ENCODE data around the gene ZNF625. TPM values are rescaled to one million over a fixed set of nuclear protein-coding genes. Genes with fewer than 3 reads are reported as not detected.

The ZNF625 gene
- total RNA-seq, 2 experiments from 2014 or later: 2.5 to 3.4 TPM

GRCh38 chr19:12162882-12163806 is 6.6 kb upstream of the ZNF625 start, which contains the start of gene ZNF136:
Gene ZNF136 (plus strand): TSS chr19:12163096. CDS start chr19:12163204, 108 bp downstream.
- peaks cover 40% of the 10 kb centered on the region for H3K4me1 Mint-ChIP-seq (ENCODE audit: low read depth)
- H3K27ac Mint-ChIP-seq: peak within 1 kb of the TSS; percentile 94
- ChIA-PET CTCF (interaction anchor here (0.7 to 2.6 kb wide), 9 partner anchors 19 to 440 kb away, joined by 3 to 14 read pairs (median 4); partner anchors contain the start of genes ZNF20 and ZNF442), POLR2A (interaction anchor here (0.6 to 2.8 kb wide), 7 partner anchors 13 to 388 kb away, joined by 3 to 11 read pairs (median 3); partner anchors contain the start of genes ZNF563, ZNF564 and ZNF700)
- peak; percentile 97 for DNase-seq
- intact Hi-C loops (cut with micrococcal nuclease): loop anchor here (2.0 kb wide), 2 partner anchors 126 to 170 kb away; partner anchors contain the start of gene ZNF563
- H3K36me3 Mint-ChIP-seq: peaks cover 5% of the 10 kb centered on the region
- peak within 1 kb of the TSS; percentile 92 for H3K4me3 Mint-ChIP-seq
- no peaks in the 10 kb centered on the region for H3K9me3 Mint-ChIP-seq
- no peaks in the 10 kb centered on the region for H3K27me3 Mint-ChIP-seq

- peak overlapping the region; percentile 94 for H3K27ac Mint-ChIP-seq
- H3K27me3 Mint-ChIP-seq: no peaks in the 10 kb centered on the region
- intact Hi-C loops (cut with micrococcal nuclease): loop anchor here (2.0 kb wide), 2 partner anchors 126 to 170 kb away; partner anchors contain the start of gene ZNF563
- peaks cover 5% of the 10 kb centered on the region for H3K36me3 Mint-ChIP-seq
- no peaks in the 10 kb centered on the region for H3K9me3 Mint-ChIP-seq
- DNase-seq: no peak
- H3K4me3 Mint-ChIP-seq: peak overlapping the region; percentile 92
- ChIA-PET CTCF (interaction anchor here (0.7 to 2.6 kb wide), 10 partner anchors 19 to 441 kb away, joined by 3 to 14 read pairs (median 4); partner anchors contain the start of genes ZNF20 and ZNF442), POLR2A (interaction anchor here (0.6 to 2.8 kb wide), 6 partner anchors 13 to 238 kb away, joined by 3 to 11 read pairs (median 4); partner anchors contain the start of genes ZNF563 and ZNF700)
- peaks cover 37% of the 10 kb centered on the region for H3K4me1 Mint-ChIP-seq (ENCODE audit: low read depth)
Measured at GRCh38 chr19:12162513-12162881, 6.0 kb upstream of the ZNF625 start.

- Mint-ChIP-seq H3K4me1 (ENCODE audit: low read depth) (peaks cover 21% of the 10 kb centered on the region), H3K36me3 (peaks cover 3% of the 10 kb centered on the region), H3K27me3 (peaks cover 3% of the 10 kb centered on the region), H3K27ac (no peak overlapping the region), H3K4me3 (no peak overlapping the region), H3K9me3 (no peaks in the 10 kb centered on the region)
- ChIA-PET CTCF (interaction anchor here (2.5 kb wide), 1 partner anchor 100 kb away, joined by 10 read pairs; no protein-coding TSS in a partner anchor), POLR2A (interaction anchor here (0.7 kb wide), 2 partner anchors 461 to 731 kb away, joined by 3 to 4 read pairs; partner anchors contain the start of gene GCDH)
- no peak for DNase-seq
- intact Hi-C loops (cut with micrococcal nuclease): no loop called here
Measured at GRCh38 chr19:12159773-12160414, 3.4 kb upstream of the ZNF625 start.

- POLR2A ChIA-PET: interaction anchor here (1.3 kb wide), 1 partner anchor 176 kb away, joined by 3 read pairs; no protein-coding TSS in a partner anchor
- H3K4me1 Mint-ChIP-seq (ENCODE audit: low read depth): peaks cover 4% of the 10 kb centered on the region
Measured at GRCh38 chr19:12155324-12155860, 1.1 kb downstream of the ZNF625 start.

GRCh38 chr19:12145348-12145747 is 11.2 kb downstream of the ZNF625 start:
- Mint-ChIP-seq H3K9me3 (peaks cover 17% of the 10 kb centered on the region), H3K27ac (no peak overlapping the region), H3K27me3 (no peaks in the 10 kb centered on the region), H3K36me3 (peaks cover 26% of the 10 kb centered on the region), H3K4me1 (ENCODE audit: low read depth) (peaks cover 10% of the 10 kb centered on the region), H3K4me3 (no peak overlapping the region)
- ChIA-PET CTCF (interaction anchor here (2.4 to 4.0 kb wide), 2 partner anchors 54 to 86 kb away, joined by 13 to 28 read pairs; no protein-coding TSS in a partner anchor), POLR2A (no interaction called here)
- intact Hi-C loops (cut with micrococcal nuclease): no loop called here
- DNase-seq: no peak

More at GRCh38 chr19:12155324-12155860, 1.1 kb downstream of the ZNF625 start:
- intact Hi-C loops (cut with micrococcal nuclease): no loop called here
- no peak for DNase-seq
- Mint-ChIP-seq H3K9me3 (no peaks in the 10 kb centered on the region), H3K36me3 (peaks cover 1% of the 10 kb centered on the region), H3K27me3 (peaks cover 3% of the 10 kb centered on the region), H3K27ac (no peak overlapping the region), H3K4me3 (peak overlapping the region; percentile 80)
- CTCF ChIA-PET: interaction anchor here (1.3 to 2.0 kb wide), 2 partner anchors 65 to 96 kb away, joined by 6 to 14 read pairs; no protein-coding TSS in a partner anchor

- DNase-seq: no peak
- H3K4me3 Mint-ChIP-seq: peak overlapping the region; percentile 93
- peaks cover 36% of the 10 kb centered on the region for H3K4me1 Mint-ChIP-seq (ENCODE audit: low read depth)
- no peaks in the 10 kb centered on the region for H3K27me3 Mint-ChIP-seq
- H3K27ac Mint-ChIP-seq: no peak overlapping the region
- POLR2A ChIA-PET: interaction anchor here (1.2 to 1.4 kb wide), 2 partner anchors 76 to 217 kb away, joined by 4 to 10 read pairs; partner anchors contain the start of genes ZNF700 and ZNF844
- peaks cover 21% of the 10 kb centered on the region for H3K36me3 Mint-ChIP-seq
- intact Hi-C loops (cut with micrococcal nuclease): loop anchor here (1.0 to 2.0 kb wide), 5 partner anchors 50 to 345 kb away; no protein-coding TSS in a partner anchor
- CTCF ChIA-PET: interaction anchor here (0.6 to 4.8 kb wide), 21 partner anchors 15 to 344 kb away, joined by 3 to 106 read pairs (median 9); partner anchors contain the start of genes ZNF491, ZNF625, ZNF700 and ZNF763
- H3K9me3 Mint-ChIP-seq: peaks cover 14% of the 10 kb centered on the region
Measured at GRCh38 chr19:12141405-12141736, 15.2 kb downstream of the ZNF625 start.

- H3K27me3 Mint-ChIP-seq: no peaks in the 10 kb centered on the region
- DNase-seq: peak; percentile 92
- H3K4me3 Mint-ChIP-seq: peak overlapping the region; percentile 93
- peak overlapping the region; percentile 1 for H3K27ac Mint-ChIP-seq
- H3K4me1 Mint-ChIP-seq (ENCODE audit: low read depth): peaks cover 36% of the 10 kb centered on the region
- peaks cover 9% of the 10 kb centered on the region for H3K9me3 Mint-ChIP-seq
- peaks cover 17% of the 10 kb centered on the region for H3K36me3 Mint-ChIP-seq
- POLR2A ChIA-PET: interaction anchor here (0.7 to 1.5 kb wide), 7 partner anchors 45 to 216 kb away, joined by 3 to 10 read pairs (median 4); partner anchors contain the start of genes ZNF700, ZNF763 and ZNF844
- intact Hi-C loops (cut with micrococcal nuclease): loop anchor here (1.0 to 2.0 kb wide), 9 partner anchors 28 to 344 kb away; partner anchors contain the start of gene ZNF844
- CTCF ChIA-PET: interaction anchor here (0.6 to 4.8 kb wide), 26 partner anchors 9 to 343 kb away, joined by 3 to 106 read pairs (median 6); partner anchors contain the start of genes ZNF136, ZNF442, ZNF491 and ZNF625
Measured at GRCh38 chr19:12140545-12141404, 15.8 kb downstream of the ZNF625 start.

- no peaks in the 10 kb centered on the region for H3K27me3 Mint-ChIP-seq
- DNase-seq: peak; percentile 95
- ChIA-PET POLR2A (interaction anchor here (0.7 to 1.5 kb wide), 7 partner anchors 44 to 215 kb away, joined by 3 to 10 read pairs (median 4); partner anchors contain the start of genes ZNF700, ZNF763 and ZNF844), CTCF (interaction anchor here (0.8 to 4.8 kb wide), 19 partner anchors 9 to 343 kb away, joined by 3 to 106 read pairs (median 10); partner anchors contain the start of genes ZNF136, ZNF442, ZNF491 and ZNF625)
- H3K4me1 Mint-ChIP-seq (ENCODE audit: low read depth): peaks cover 36% of the 10 kb centered on the region
- H3K27ac Mint-ChIP-seq: peak within 1 kb of the TSS; percentile 70
- H3K4me3 Mint-ChIP-seq: peak within 1 kb of the TSS; percentile 93
- H3K9me3 Mint-ChIP-seq: peaks cover 1% of the 10 kb centered on the region
- intact Hi-C loops (cut with micrococcal nuclease): loop anchor here (1.0 to 2.0 kb wide), 5 partner anchors 28 to 343 kb away; partner anchors contain the start of gene ZNF844
- peaks cover 17% of the 10 kb centered on the region for H3K36me3 Mint-ChIP-seq
Measured at GRCh38 chr19:12139885-12140544, 16.5 kb downstream of the ZNF625 start, which contains the start of gene ZNF20. Gene ZNF20 (minus strand): TSS chr19:12140350. CDS start chr19:12140182, 168 bp downstream.

- no peaks in the 10 kb centered on the region for H3K9me3 Mint-ChIP-seq
- no peak for DNase-seq
- peaks cover 25% of the 10 kb centered on the region for H3K36me3 Mint-ChIP-seq
- no peak overlapping the region for H3K27ac Mint-ChIP-seq
- ChIA-PET POLR2A (no interaction called here), CTCF (interaction anchor here (2.7 to 5.6 kb wide), 8 partner anchors 49 to 342 kb away, joined by 20 to 106 read pairs (median 48); partner anchors contain the start of genes ZNF491, ZNF700 and ZNF763)
- no peaks in the 10 kb centered on the region for H3K27me3 Mint-ChIP-seq
- intact Hi-C loops (cut with micrococcal nuclease): no loop called here
- peak overlapping the region; percentile 93 for H3K4me3 Mint-ChIP-seq
- peaks cover 36% of the 10 kb centered on the region for H3K4me1 Mint-ChIP-seq (ENCODE audit: low read depth)
Measured at GRCh38 chr19:12139269-12139668, 17.3 kb downstream of the ZNF625 start.

All from activated CD4-positive, alpha-beta memory T cell treated with anti-CD3 and anti-CD28 coated beads for 36 hours (primary cell).